A549 treated with CpdA at 1 μM for 4 hours (cell line): ENCODE data around the gene CP. TPM values are rescaled to one million over a fixed set of nuclear protein-coding genes. Genes with fewer than 3 reads are reported as not detected.

Source experiments
- total RNA-seq: library from RNA; stranded (reverse); fragments of 200-300 nt; extraction: Qiagen RNA extraction; gene quantifications from 5 replicates; pipeline ENCODE4 v1.2.3, GENCODE V29; 2022; ENCODE audit warnings: low read depth

The CP gene
- total RNA-seq = 3.4 to 8.3 TPM (median 5.9 TPM) in 5 replicates

DNA sequence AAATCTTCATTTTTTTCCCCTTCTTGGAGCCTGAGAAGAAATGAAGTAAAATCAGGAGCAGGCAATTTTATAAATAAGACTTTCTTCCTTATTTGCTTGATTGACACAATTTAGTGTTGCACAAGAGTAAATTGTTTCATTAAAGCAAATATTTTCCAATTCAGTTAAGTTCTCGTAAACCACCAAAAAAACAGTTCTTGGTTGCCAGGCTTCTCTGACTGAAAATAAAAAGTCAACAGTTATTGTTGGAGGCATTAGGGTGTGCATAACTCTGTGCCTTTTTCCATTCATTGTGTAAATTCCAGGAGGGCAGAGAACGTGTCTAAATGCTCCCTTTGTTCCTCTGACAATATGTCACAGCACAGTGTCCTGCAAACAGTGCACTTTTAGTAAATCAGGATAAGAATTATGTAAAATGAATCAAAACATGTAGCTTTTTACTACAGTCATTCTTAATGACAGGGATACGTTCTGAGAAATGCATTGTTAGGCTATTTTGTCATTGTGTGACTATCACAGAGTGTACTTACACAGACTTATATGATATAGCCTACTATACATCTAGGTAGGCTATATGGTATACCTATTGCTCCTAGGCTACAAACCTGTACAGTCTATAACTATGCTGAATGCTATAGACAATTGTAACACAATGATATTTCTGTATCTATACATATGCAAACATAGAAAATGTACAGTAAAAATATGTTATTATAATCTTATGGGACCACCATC is at the start of gene CP:
Gene CP (minus strand): TSS at position 47 of the 735 bp plus-strand sequence. CDS start 37 bp downstream, at position 10.

DNA sequence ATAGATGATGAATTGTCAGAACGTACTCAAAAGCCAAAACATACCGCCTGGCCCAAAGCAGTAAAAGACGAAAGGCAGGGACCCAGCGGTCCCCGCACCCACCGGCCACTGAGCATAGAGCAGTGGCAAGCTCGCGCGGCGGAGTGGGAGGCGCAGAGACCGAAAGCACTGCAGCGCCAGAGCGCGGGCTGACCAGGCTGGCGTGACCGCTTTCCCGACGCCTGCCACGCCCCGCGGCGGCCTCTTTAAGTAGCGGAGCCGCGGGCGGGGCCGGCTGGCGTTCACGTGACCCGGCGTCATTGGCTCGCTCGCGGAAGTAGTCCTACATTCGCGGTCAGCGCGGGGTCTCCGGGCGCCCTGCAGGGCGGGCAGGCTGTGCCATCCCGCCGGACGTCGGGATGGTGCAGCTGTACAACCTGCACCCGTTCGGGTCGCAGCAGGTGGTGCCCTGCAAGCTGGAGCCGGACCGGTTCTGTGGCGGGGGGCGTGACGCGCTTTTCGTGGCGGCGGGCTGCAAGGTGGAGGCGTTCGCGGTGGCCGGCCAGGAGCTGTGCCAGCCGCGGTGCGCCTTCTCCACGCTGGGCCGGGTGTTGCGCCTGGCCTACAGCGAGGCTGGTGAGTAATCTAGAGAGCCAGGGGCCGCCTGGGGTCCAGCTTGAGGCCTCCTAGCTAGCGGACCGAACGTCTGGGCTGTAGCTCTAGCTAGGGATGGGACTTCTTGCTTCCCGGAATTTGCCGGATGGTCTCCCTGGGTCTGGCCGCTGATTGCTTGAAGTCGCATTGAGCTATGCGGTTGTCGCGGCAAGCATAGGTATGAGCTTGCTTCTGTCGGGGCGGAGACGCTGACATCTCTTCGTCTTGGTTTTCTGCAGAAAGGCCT is 92.1 kb downstream of the CP start, which contains the start of gene HPS3:
Gene HPS3 (plus strand): TSS at position 313 of the 880 bp plus-strand sequence. CDS start 86 bp downstream, at position 399.

Other genes with a start within 250 kb of the CP start
- gene GYG1, start 230.3 kb downstream of the CP start, total RNA-seq = 34.2 to 43.0 TPM (median 35.5 TPM) in 5 replicates
- 12.5 to 24.1 TPM (median 18.3 TPM) in 5 replicates for gene HLTF, start 135.3 kb downstream of the CP start, total RNA-seq
- gene HPS3, start 92.2 kb downstream of the CP start, total RNA-seq = 35.8 to 41.0 TPM (median 37.1 TPM) in 5 replicates
- 42.4 to 49.6 TPM (median 45.0 TPM) in 5 replicates for gene TM4SF18, start 111.8 kb upstream of the CP start, total RNA-seq
- 1,446 to 2,525 TPM (median 1,775 TPM) in 5 replicates for gene TM4SF1, start 155.8 kb upstream of the CP start, total RNA-seq